GM12878 (cell line): ENCODE results near the gene OR5L1. TPM values are rescaled to one million over a fixed set of nuclear protein-coding genes. Genes with fewer than 3 reads are reported as not detected.

ENCODE experiments used
- ATAC-seq: fragments of 200-7000 bp; cut with Tn5 transposase; 3 replicates; pipeline ENCODE4 v1.9.1; 2020; ENCODE audit warnings: mild to moderate bottlenecking, moderate library complexity
- Bru-seq: library from RNA; stranded (reverse); fragments of 400-500 nt; gene quantifications from one replicate; lab custom pipeline; 2021; lab: Mats Ljungman, UMichigan
- BruChase-seq, 2 experiments: library from RNA; stranded (reverse); fragments of 400-500 nt; gene quantifications; one replicate each; lab custom pipeline; 2021; lab: Mats Ljungman, UMichigan
- BruUV-seq: library from RNA; stranded (reverse); fragments of 400-500 nt; replicated peaks from 2 replicates; lab custom pipeline; 2021; lab: Mats Ljungman, UMichigan
- CTCF ChIA-PET: fragments of 300-600 bp; sonication (Branson Sonifier 250); formaldehyde crosslinking; extraction: SDS; loops from one replicate; lab custom pipeline; 2021; ENCODE audit warnings: inconsistent platforms; lab: Yijun Ruan, JAX
- POLR2A ChIA-PET: fragments of 350-600 bp; formaldehyde crosslinking; extraction: SDS; loops from one replicate; lab custom pipeline; 2021; ENCODE audit warnings: inconsistent platforms; lab: Charles Lee
- RAD21 ChIA-PET: fragments of 300-600 bp; sonication (Branson Sonifier 250); formaldehyde crosslinking; loops from one replicate; lab custom pipeline; 2023; ENCODE audit warnings: antibody characterized with exemption; ENCODE audit not compliant: unreplicated experiment; lab: Charles Lee
- SMC1A ChIA-PET: fragments of 300-600 bp; sonication (Branson Sonifier 250); formaldehyde crosslinking; loops from one replicate; lab custom pipeline; 2023; ENCODE audit not compliant: unreplicated experiment, uncharacterized antibody; lab: Charles Lee
- DNase-seq: peaks from one replicate; pipeline ENCODE4 v3.0.0-alpha.2; 2011; ENCODE audit warnings: low read depth, low spot score
- FAIRE-seq: peaks from 3 replicates; lab custom pipeline; 2011; peaks lifted over from hg19 to GRCh38; lab: Jason Lieb, UNC
- H2AFZ ChIP-seq: 2 replicates; pipeline ENCODE4 v1.6.0; 2011; ENCODE audit warnings: low read depth, low read length, control low read depth; ENCODE audit not compliant: control insufficient read depth
- H3K27ac ChIP-seq: 2 replicates; pipeline ENCODE4 v1.5.1; 2011; ENCODE audit warnings: control low read depth; ENCODE audit not compliant: control insufficient read depth, insufficient read depth
- H3K27me3 ChIP-seq, 2 experiments: replicated peaks in 1 of 2; 2 replicates each; pipeline versions ENCODE4 v1.6.0 to v1.6.1; 2011; ENCODE audit warnings: low read length in 1 of 2; ENCODE audit not compliant: control insufficient read depth in 2 of 2, insufficient read depth in 2 of 2
- H3K36me3 ChIP-seq, 2 experiments: 2 replicates each; pipeline ENCODE4 v1.5.1; 2011; ENCODE audit warnings: low read length in 1 of 2; ENCODE audit not compliant: control insufficient read depth in 2 of 2, insufficient read depth in 2 of 2
- H3K4me1 ChIP-seq: 2 replicates; pipeline ENCODE4 v1.6.1; 2011; ENCODE audit warnings: mild to moderate bottlenecking, low read length, moderate library complexity, mixed read lengths; ENCODE audit not compliant: control insufficient read depth, insufficient read depth
- H3K4me2 ChIP-seq: 2 replicates; pipeline ENCODE4 v1.6.0; 2011; ENCODE audit warnings: control low read depth; ENCODE audit not compliant: control insufficient read depth, insufficient read depth
- H3K4me3 ChIP-seq: fragments of 200-600 bp; sonication (generic); 2 replicates; pipeline ENCODE4 v1.5.1; 2016
- H3K79me2 ChIP-seq: 2 replicates; pipeline ENCODE4 v1.6.0; 2011; ENCODE audit warnings: low read length; ENCODE audit not compliant: control insufficient read depth, insufficient read depth
- H3K9ac ChIP-seq: 2 replicates; pipeline ENCODE4 v1.8.0; 2011; ENCODE audit warnings: low read length, control low read depth, mixed read lengths; ENCODE audit not compliant: control insufficient read depth, insufficient read depth
- H3K9me3 ChIP-seq: replicated peaks from 3 replicates; pipeline ENCODE4 v1.5.1; 2011; ENCODE audit warnings: mild to moderate bottlenecking, low read length; ENCODE audit not compliant: control insufficient read depth, insufficient read depth
- H4K20me1 ChIP-seq: 2 replicates; pipeline ENCODE4 v1.6.0; 2011; ENCODE audit not compliant: control insufficient read depth, insufficient read depth
- DPF2 ChIP-seq: fragments of 450-650 bp; IDR thresholded peaks from 2 replicates; pipeline ENCODE4 v1.6.1; 2017; ENCODE audit warnings: mild to moderate bottlenecking
- EZH2 ChIP-seq: IDR thresholded peaks from 2 replicates; pipeline ENCODE4 v1.6.1; 2012; ENCODE audit warnings: low read depth, mild to moderate bottlenecking, control low read depth, inconsistent platforms, low read length, borderline replicate concordance; ENCODE audit not compliant: control insufficient read depth
- PKNOX1 ChIP-seq: fragments of 450-650 bp; IDR thresholded peaks from 2 replicates; pipeline ENCODE4 v1.6.1; 2016; ENCODE audit warnings: mild to moderate bottlenecking
- RFX5 ChIP-seq: IDR thresholded peaks from 2 replicates; pipeline ENCODE4 v1.6.1; 2011; ENCODE audit warnings: low read depth, low read length, improper control_type of control experiment
- WGBS: methylation state at CpG from one replicate; pipeline ENCODE4 v1.1.6; 2016; ENCODE audit warnings: low lambda C conversion rate; ENCODE audit not compliant: insufficient replicate concordance, insufficient coverage; ENCODE audit errors: missing lambda C conversion rate; 5-methylcytosine and 5-hydroxymethylcytosine counted together
- in situ Hi-C: fragments of 300-500 bp; cut with MboI; formaldehyde crosslinking; loops from 9 replicates; pipeline ENCODE4 v1.14.3; 2018; ENCODE audit warnings: mixed read lengths
- intact Hi-C: fragments of 100-400 bp; cut with micrococcal nuclease; formaldehyde crosslinking; loops from one replicate; pipeline ENCODE4 v1.14.2; 2022; ENCODE audit not compliant: unreplicated experiment
- long read RNA-seq, 2 experiments: library from polyadenylated mRNA; unstranded; transcript quantifications; one replicate each; pipeline ENCODE4 v2.0.0, GENCODE V29; 2019 to 2020
- polyA minus RNA-seq, 3 experiments: library from RNA; depleted of rRNA, polyadenylated mRNA; stranded (reverse); fragments of >200 nt; gene quantifications; 2 replicates each; pipeline ENCODE4 v1.2.3, GENCODE V29; 2011
- polyA plus RNA-seq, 11 experiments: library from polyadenylated mRNA; depleted of rRNA in 4 of 11; unstranded in 6 of 11; stranded (reverse) in 5 of 11; fragments of >200 nt; fragmentation: Nextera tagmentation in 4 of 11; fragmentation: Illumina TruSeq in 1 of 11; extraction: Ambion mirVana in 4 of 11; extraction: Trizol in 1 of 11; gene quantifications; 1 replicate in 1 of 11; 2 replicates in 10 of 11; pipeline versions ENCODE4 v1.2.1 to v1.2.3, GENCODE V29; 2011 to 2016; ENCODE audit warnings: inconsistent platforms in 2 of 11, missing spikeins in 2 of 11, low read depth in 1 of 11
- total RNA-seq, 4 experiments: library from RNA; depleted of rRNA in 3 of 4; stranded (reverse); fragments of >200 nt in 3 of 4; fragmentation: Illumina TruSeq in 1 of 4; extraction: Trizol in 1 of 4; gene quantifications; 2 replicates each; pipeline versions ENCODE4 v1.2.1 to v1.2.3, GENCODE V29; 2013 to 2021

Gene OR5L1
- not detected in 2 replicates for total RNA-seq (2013; cell fraction: nucleolus; rRNA removed)
- not detected in 2 replicates for total RNA-seq (2014; rRNA removed)
- total RNA-seq (2014; rRNA removed; fragmentation: Illumina TruSeq; extraction: Trizol) = not detected in 2 replicates
- not detected in 2 replicates for total RNA-seq (2021)
- not detected for polyA plus RNA-seq (2011; ENCODE audit: low read depth)
- not detected in 2 replicates for polyA plus RNA-seq (2011; rRNA removed)
- not detected in 2 replicates for polyA plus RNA-seq (2011; cell fraction: cytosol; rRNA removed)
- polyA plus RNA-seq (2011; cell fraction: nucleus; rRNA removed) = not detected in 2 replicates
- not detected in 2 replicates for polyA plus RNA-seq (2012)
- not detected in 2 replicates for polyA plus RNA-seq (2014; fragmentation: Illumina TruSeq; extraction: Trizol)
- polyA plus RNA-seq (2014; fragmentation: Nextera tagmentation; extraction: Ambion mirVana) = not detected
- polyA plus RNA-seq (2014; rRNA removed) = not detected in 2 replicates
- not detected for polyA plus RNA-seq (2016; fragmentation: Nextera tagmentation; extraction: Ambion mirVana)
- polyA minus RNA-seq (2011; rRNA and poly(A)+ RNA removed) = not detected in 2 replicates
- polyA minus RNA-seq (2011; cell fraction: cytosol; rRNA and poly(A)+ RNA removed) = not detected in 2 replicates
- polyA minus RNA-seq (2011; cell fraction: nucleus; rRNA and poly(A)+ RNA removed) = not detected in 2 replicates
- Bru-seq, nascent RNA = not detected
- not detected for BruChase-seq, experiment 1, labeled RNA remaining after a 6-hour chase
- not detected for BruChase-seq, experiment 2, labeled RNA remaining after a 2-hour chase
- long read RNA-seq, experiment 1 = 0 reads
- long read RNA-seq, experiment 2 = 0 reads

- TF ChIP-seq RFX5 (no peak), DPF2 (no peak), EZH2 (no peak)
- WGBS = 52% methylated on average over 1 of the region's 1 CpG
- CTCF ChIA-PET = no interaction called here
- Histone ChIP-seq H3K4me3 (no peak within 1 kb of the TSS), H3K4me1 (no peaks in the 10 kb centered on the region), H3K27ac (no peak within 1 kb of the TSS), H2AFZ (no peak within 1 kb of the TSS), H3K79me2 (no peaks in the 10 kb centered on the region), H3K9me3 (no peaks in the 10 kb centered on the region; the same call in 2 of the 3 replicates), H4K20me1 (no peaks in the 10 kb centered on the region), H3K36me3 (no peaks in the 10 kb centered on the region), H3K4me2 (no peak within 1 kb of the TSS), H3K27me3 (no peaks in the 10 kb centered on the region), H3K9ac (no peak within 1 kb of the TSS)
- no peak for DNase-seq
- SMC1A ChIA-PET = no interaction called here
- in situ Hi-C loops (no loop called here), intact Hi-C loops (loop anchor here (10.0 kb wide), 1 partner anchor 104 kb away; the partner anchor contains the start of gene OR5W2)
- no TSS peak for BruUV-seq
- RAD21 ChIA-PET = no interaction called here
- ATAC-seq = no peak
- POLR2A ChIA-PET = no interaction called here
- no peak for FAIRE-seq
Measured at GRCh38 chr11:55811067-55811466, at the start of gene OR5L1. Gene OR5L1 (plus strand): TSS chr11:55811367. CDS start chr11:55811467, 100 bp downstream.

- Histone ChIP-seq H3K27ac (no peak within 1 kb of the TSS), H3K4me2 (no peak within 1 kb of the TSS), H3K36me3 (no peaks in the 10 kb centered on the region), H3K4me1 (no peaks in the 10 kb centered on the region), H3K79me2 (no peaks in the 10 kb centered on the region), H3K9ac (no peak within 1 kb of the TSS), H3K4me3 (no peak within 1 kb of the TSS), H3K27me3 (no peaks in the 10 kb centered on the region), H2AFZ (no peak within 1 kb of the TSS), H4K20me1 (no peaks in the 10 kb centered on the region), H3K9me3 (no peaks in the 10 kb centered on the region)
- BruUV-seq = no TSS peak
- ChIA-PET SMC1A (no interaction called here), POLR2A (no interaction called here), RAD21 (no interaction called here), CTCF (no interaction called here)
- DNase-seq = no peak
- ATAC-seq = no peak
- intact Hi-C loops (no loop called here), in situ Hi-C loops (loop anchor here (10.0 kb wide), 1 partner anchor 58 kb away; no protein-coding TSS in a partner anchor)
- no peak for TF ChIP-seq PKNOX1
- FAIRE-seq = no peak
Measured at GRCh38 chr11:55773138-55773537, 38.0 kb upstream of the OR5L1 start, which contains the start of gene OR5D13. Gene OR5D13 (plus strand): TSS chr11:55773438. CDS start chr11:55773438, 0 bp downstream.
